UCSD-AML1 (cell line): ENCODE measurements around the gene C14orf119.

Source experiments
- DNase-seq: peaks from one replicate; lab custom pipeline; 2025; ENCODE audit not compliant: unreplicated experiment; lab: John Stamatoyannopoulos, UW

Gene C14orf119

GRCh38 chr14:23147676-23148075, 52.4 kb downstream of the C14orf119 start:
- no peak for DNase-seq

GRCh38 chr14:23148591-23149249, 53.4 kb downstream of the C14orf119 start:
- DNase-seq: no peak

- DNase-seq: no peak
Observed at GRCh38 chr14:23149745-23150144, 54.4 kb downstream of the C14orf119 start.
